ENCODE results near the gene MAP3K4. TPM values are rescaled to one million over a fixed set of nuclear protein-coding genes. Genes with fewer than 3 reads are reported as not detected.

Gene MAP3K4
- polyA plus RNA-seq, 3 donors: 3.2 to 12.3 (median 3.5) TPM

DNA sequence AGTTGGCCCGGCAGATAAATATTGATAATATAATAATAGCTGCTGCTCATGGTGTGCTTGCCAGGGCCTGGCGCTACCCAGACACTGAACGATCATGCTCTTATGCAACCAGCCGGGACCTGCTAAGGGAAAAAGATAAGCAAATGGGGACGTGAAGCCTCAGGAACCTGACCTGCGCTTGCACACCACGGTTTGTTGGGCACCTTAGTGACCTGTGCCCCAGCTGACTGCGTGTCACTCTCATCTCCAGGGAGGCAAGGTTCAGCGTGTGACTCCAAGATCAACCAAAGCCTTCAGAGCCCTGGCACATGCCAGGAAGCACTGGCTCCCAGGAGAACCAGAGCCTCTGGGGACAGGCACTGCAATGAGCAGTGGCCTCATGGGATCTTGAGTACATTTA lies 171.2 kb downstream of the MAP3K4 start:
- Mint-ChIP-seq H3K27me3 (ENCODE audit: low read depth in 3 of 3) (peaks cover 0 to 1% (median 0%) of the 10 kb centered on the region in 3 donors), H3K27ac (peak overlapping the region in 1 of 7 donors; percentile 55), H3K36me3 (peaks cover 24 to 30% of the 10 kb centered on the region in 2 donors), H3K4me3 (no peak overlapping the region), H3K9me3 (peaks cover 0 to 1% (median 0%) of the 10 kb centered on the region in 7 donors), H3K4me1 (no peaks in the 10 kb centered on the region)
- Histone ChIP-seq H3K4me3 (replicated peaks in 1 of 3; ENCODE audit: low read depth in 2 of 3, low read length in 3 of 3) (no peak overlapping the region), H3K9me3 (replicated peaks in 1 of 2; ENCODE audit: control insufficient read depth in 1 of 2, insufficient read depth in 1 of 2, low read length in 2 of 2) (no peaks in the 10 kb centered on the region), H3K36me3 (replicated peaks in 1 of 2; ENCODE audit: control insufficient read depth in 1 of 2, insufficient read depth in 2 of 2, low read length in 2 of 2) (peaks cover 0 to 26% of the 10 kb centered on the region in 2 donors), H3K9ac (ENCODE audit: insufficient read depth, low read length, poor library complexity, severe bottlenecking) (no peak overlapping the region), H4K20me1 (ENCODE audit: insufficient read depth, low read length) (no peaks in the 10 kb centered on the region), H3K4me1 (ENCODE audit: control insufficient read depth in 1 of 2, insufficient read depth in 2 of 2, low read length in 2 of 2) (no peaks in the 10 kb centered on the region), H3K79me2 (ENCODE audit: insufficient read depth, low read length) (no peaks in the 10 kb centered on the region), H3K27me3 (ENCODE audit: control insufficient read depth in 2 of 2, insufficient read depth in 2 of 2, low read length in 2 of 2) (no peaks in the 10 kb centered on the region), H2AFZ (ENCODE audit: insufficient read depth, low read depth, low read length, poor library complexity, severe bottlenecking) (no peak overlapping the region), H3K4me2 (replicated peaks; ENCODE audit: extremely low read depth, low read length, poor library complexity, severe bottlenecking) (no peak overlapping the region), H3K27ac (ENCODE audit: low read depth in 1 of 2, low read length in 2 of 2) (no peak overlapping the region)
- TF ChIP-seq, protein P1, sequence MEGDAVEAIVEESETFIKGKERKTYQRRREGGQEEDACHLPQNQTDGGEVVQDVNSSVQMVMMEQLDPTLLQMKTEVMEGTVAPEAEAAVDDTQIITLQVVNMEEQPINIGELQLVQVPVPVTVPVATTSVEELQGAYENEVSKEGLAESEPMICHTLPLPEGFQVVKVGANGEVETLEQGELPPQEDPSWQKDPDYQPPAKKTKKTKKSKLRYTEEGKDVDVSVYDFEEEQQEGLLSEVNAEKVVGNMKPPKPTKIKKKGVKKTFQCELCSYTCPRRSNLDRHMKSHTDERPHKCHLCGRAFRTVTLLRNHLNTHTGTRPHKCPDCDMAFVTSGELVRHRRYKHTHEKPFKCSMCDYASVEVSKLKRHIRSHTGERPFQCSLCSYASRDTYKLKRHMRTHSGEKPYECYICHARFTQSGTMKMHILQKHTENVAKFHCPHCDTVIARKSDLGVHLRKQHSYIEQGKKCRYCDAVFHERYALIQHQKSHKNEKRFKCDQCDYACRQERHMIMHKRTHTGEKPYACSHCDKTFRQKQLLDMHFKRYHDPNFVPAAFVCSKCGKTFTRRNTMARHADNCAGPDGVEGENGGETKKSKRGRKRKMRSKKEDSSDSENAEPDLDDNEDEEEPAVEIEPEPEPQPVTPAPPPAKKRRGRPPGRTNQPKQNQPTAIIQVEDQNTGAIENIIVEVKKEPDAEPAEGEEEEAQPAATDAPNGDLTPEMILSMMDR (IDR thresholded peaks at IDR 0.05): no peak
- intact Hi-C loops (cut with micrococcal nuclease): no loop called here
- no peak for DNase-seq
- WGBS (ENCODE audit: insufficient coverage): 91% methylated on average over 7 of the region's 9 CpGs

DNA sequence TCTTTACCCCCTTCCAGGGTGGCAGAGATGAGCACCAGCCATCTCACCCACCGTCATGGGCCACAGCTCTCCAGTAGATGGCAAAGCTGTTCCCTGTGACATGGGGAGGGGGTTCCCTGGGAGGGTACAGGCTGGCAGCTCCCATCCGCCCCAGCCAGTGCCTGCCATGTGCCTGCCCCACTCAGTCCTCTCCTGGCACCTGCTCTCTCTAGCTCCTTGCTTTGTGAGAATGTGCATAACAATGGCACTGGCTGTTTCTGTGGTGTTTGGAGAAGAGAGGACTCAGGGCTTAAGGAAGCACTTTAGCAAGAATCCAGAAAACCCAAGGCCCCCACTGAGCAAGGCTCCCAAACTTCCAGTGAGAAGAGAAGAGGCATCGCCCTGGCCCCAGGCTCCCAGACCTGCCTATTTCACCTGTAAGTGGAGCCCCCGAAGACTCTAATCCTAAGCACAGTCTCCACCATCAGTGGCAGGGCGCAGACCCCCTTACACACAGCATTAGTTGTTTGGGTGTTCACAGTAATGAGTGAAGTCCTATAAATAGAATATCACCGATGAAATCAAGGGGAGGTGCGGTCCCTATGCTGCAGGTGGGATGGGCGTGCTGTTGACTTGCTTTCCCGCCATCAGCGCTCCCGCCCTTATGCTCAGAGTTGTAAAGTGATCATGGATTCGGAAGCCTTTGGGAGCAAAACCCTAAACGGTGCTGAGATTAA lies 172.1 kb downstream of the MAP3K4 start:
- Mint-ChIP-seq H3K27me3 (ENCODE audit: low read depth in 3 of 3) (peaks cover 0 to 1% (median 0%) of the 10 kb centered on the region in 3 donors), H3K27ac (peak overlapping the region in 2 of 7 donors; percentile 18 to 21), H3K4me1 (no peaks in the 10 kb centered on the region), H3K36me3 (peaks cover 24 to 29% of the 10 kb centered on the region in 2 donors), H3K4me3 (no peak overlapping the region), H3K9me3 (peaks cover 0 to 1% (median 0%) of the 10 kb centered on the region in 7 donors)
- no peak for DNase-seq
- no peaks in the 10 kb centered on the region for H3K27me3 ChIP-seq (ENCODE audit: control insufficient read depth in 2 of 2, insufficient read depth in 2 of 2, low read length in 2 of 2)
- H4K20me1 ChIP-seq (ENCODE audit: insufficient read depth, low read length): no peaks in the 10 kb centered on the region
- H3K4me1 ChIP-seq (ENCODE audit: control insufficient read depth in 1 of 2, insufficient read depth in 2 of 2, low read length in 2 of 2): no peaks in the 10 kb centered on the region
- no peak overlapping the region for H3K9ac ChIP-seq (ENCODE audit: insufficient read depth, low read length, poor library complexity, severe bottlenecking)
- H2AFZ ChIP-seq (ENCODE audit: insufficient read depth, low read depth, low read length, poor library complexity, severe bottlenecking): no peak overlapping the region
- H3K4me3 ChIP-seq (replicated peaks in 1 of 3; ENCODE audit: low read depth in 2 of 3, low read length in 3 of 3): no peak overlapping the region
- no peak overlapping the region for H3K4me2 ChIP-seq (replicated peaks; ENCODE audit: extremely low read depth, low read length, poor library complexity, severe bottlenecking)
- H3K36me3 ChIP-seq (replicated peaks in 1 of 2; ENCODE audit: control insufficient read depth in 1 of 2, insufficient read depth in 2 of 2, low read length in 2 of 2): peaks cover 0 to 26% of the 10 kb centered on the region in 2 donors
- intact Hi-C loops (cut with micrococcal nuclease): no loop called here
- TF ChIP-seq, protein P1 (IDR thresholded peaks at IDR 0.05): no peak
- H3K27ac ChIP-seq (ENCODE audit: low read depth in 1 of 2, low read length in 2 of 2): no peak overlapping the region
- WGBS (ENCODE audit: insufficient coverage): 99% methylated on average over 10 of the region's 13 CpGs
- no peaks in the 10 kb centered on the region for H3K79me2 ChIP-seq (ENCODE audit: insufficient read depth, low read length)
- H3K9me3 ChIP-seq (replicated peaks in 1 of 2; ENCODE audit: control insufficient read depth in 1 of 2, insufficient read depth in 1 of 2, low read length in 2 of 2): no peaks in the 10 kb centered on the region

All from CD14-positive monocyte (primary cell).